ENCODE measurements around the gene DUSP9.

The DUSP9 gene

DNA sequence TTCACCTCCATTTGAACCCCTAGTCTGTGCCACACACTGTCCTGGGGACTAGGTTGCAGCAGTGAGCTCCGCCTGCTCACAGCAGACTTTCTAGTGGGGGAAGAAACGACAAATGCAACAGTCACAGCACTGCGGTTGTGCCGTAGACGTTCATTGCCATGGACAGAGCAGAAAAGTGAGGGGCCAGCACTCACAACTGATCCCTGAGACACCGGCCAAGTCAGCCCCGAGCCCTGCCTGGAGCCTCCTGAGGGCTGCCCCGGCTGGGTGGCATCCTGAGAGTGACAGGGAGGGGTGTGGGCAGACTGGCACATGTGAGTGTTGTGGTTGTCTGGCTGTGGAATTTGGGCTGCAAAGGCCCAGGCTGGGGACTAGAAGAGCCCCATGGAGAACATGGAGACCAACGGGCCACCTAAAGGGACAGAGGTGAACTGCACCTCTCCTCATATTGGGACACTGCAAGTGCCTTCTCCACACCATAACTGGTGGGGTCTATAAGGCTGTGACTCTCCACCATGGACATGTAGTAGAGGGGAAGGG, 4.6 kb downstream of the DUSP9 start:
- DNase-seq (ENCODE audit: low spot score), result no peak
- Histone ChIP-seq H3K4me3 (no peak overlapping the region), H3K27ac (no peak overlapping the region)
- no peak for TF ChIP-seq CTCF (IDR thresholded peaks at IDR 0.05)

DNA sequence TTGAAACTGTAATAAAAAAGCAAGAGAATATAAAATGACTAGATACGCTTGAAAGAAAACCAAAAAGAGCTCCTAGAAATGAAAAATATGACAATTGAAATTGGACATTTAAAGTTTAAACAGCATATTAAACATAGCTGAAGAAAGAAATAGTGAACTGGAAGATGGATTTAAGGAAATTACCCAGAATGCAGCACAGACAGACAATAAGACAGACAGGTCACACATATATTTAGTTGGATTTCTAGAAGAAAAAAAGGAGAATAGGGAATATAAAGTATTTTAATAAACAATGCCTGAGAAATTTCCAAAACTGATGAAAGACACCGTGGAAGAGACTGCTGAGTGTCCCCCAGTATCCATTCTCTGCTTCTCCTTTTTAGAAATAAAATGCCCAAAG, 6.6 kb downstream of the DUSP9 start:
- Histone ChIP-seq H3K27ac (no peak overlapping the region), H3K4me3 (no peak overlapping the region)
- no peak for TF ChIP-seq CTCF (IDR thresholded peaks at IDR 0.05)
- no peak for DNase-seq (ENCODE audit: low spot score)

DNA sequence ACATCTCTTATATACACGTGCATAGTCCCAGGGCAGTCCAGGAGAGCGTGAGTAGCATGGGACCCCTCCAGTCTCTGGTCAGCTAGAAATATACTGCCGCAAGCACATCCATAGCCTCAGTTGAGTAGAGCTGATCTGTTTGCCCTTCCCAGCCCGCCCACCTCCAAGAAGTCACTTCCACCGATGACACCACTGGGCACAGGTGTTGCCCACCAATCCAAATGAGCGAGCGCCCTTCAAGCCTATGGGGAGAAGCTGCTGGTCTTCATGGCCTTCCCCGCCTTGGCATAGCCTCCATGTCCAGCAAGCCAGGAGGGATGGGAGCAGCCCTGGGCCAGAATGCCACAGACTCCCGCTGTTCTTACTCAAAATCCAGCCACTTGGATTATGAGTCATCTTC, 10.2 kb downstream of the DUSP9 start:
- H3K4me3 ChIP-seq, result no peak overlapping the region
- no peak for TF ChIP-seq CTCF (IDR thresholded peaks at IDR 0.05)
- DNase-seq (ENCODE audit: low spot score), result peak; percentile 50
- H3K27ac ChIP-seq, result no peak overlapping the region

GRCh38 chrX:153659268-153659667, 12.3 kb downstream of the DUSP9 start:
- no peak for DNase-seq (ENCODE audit: low spot score)
- Histone ChIP-seq H3K27ac (no peak overlapping the region), H3K4me3 (no peak overlapping the region)
- no peak for TF ChIP-seq CTCF (IDR thresholded peaks at IDR 0.05)

DNA sequence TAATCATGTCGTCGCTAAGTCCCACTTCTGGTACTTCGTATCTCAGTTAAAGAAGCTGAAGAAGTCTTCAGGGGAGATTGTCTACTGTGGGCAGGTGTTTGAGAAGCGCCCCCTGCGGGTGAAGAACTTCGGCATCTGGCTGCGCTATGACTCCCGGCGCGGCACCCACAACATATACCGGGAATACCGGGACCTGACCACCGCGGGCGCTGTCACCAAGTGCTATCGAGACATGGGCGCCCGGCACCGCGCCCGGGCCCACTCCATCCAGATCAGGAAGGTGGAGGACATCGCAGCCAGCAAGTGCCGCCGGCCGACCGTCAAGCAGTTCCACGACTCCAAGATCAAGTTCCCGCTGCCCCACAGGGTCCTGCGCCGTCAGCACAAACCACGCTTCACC, 15.3 kb downstream of the DUSP9 start:
- peak overlapping the region; percentile 53 for H3K4me3 ChIP-seq

DNA sequence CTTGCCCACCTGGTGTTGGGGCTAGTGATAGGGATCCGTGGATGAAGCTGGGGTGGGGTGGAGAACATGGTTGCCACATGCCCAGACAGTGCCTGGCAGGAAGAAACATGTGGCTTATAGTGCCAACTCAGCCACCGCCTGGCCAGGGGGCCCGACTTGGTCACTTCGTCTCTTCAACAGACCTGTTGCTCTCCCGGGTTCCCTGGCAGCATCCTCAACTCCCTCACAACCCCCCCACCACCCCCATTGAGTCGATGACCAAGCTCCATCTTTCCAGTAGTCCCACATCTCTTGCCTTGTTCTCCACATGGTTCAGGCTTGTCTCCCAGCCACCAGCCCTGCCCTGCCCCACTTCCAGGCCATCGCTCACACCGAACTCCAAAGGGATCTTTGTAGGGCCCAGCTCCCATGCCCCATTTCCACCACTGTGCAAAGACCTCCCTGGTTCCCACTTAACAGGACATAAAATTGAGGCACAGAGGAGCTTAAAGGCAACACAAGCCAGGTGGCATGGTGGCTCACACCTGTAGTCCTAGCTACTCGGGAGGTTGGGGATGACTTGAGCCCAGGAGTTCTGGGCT, 18.8 kb downstream of the DUSP9 start:
- peak; percentile 33 for DNase-seq (ENCODE audit: low spot score)
- no peak overlapping the region for H3K27ac ChIP-seq
- no peak overlapping the region for H3K4me3 ChIP-seq
- TF ChIP-seq CTCF (IDR thresholded peaks at IDR 0.05), result no peak

More for the DNA sequence above, 15.3 kb downstream of the DUSP9 start:
- no peak overlapping the region for H3K27ac ChIP-seq
- no peak for TF ChIP-seq CTCF (IDR thresholded peaks at IDR 0.05)
- peak; percentile 69 for DNase-seq (ENCODE audit: low spot score)

- peak; percentile 69 for DNase-seq (ENCODE audit: low spot score)
- peak overlapping the region; percentile 13 for H3K4me3 ChIP-seq
- H3K27ac ChIP-seq, result no peak overlapping the region
- TF ChIP-seq CTCF (IDR thresholded peaks at IDR 0.05), result no peak
Measured at GRCh38 chrX:153667281-153667955, 20.4 kb downstream of the DUSP9 start.

Data from coronary artery (tissue), 2 donors.